ENCODE results near the gene RNF126. TPM values are rescaled to one million over a fixed set of nuclear protein-coding genes. Genes with fewer than 3 reads are reported as not detected.

RNF126 gene
- polyA plus RNA-seq, 1 donor from 2014 or later, result 33.7 TPM

DNA sequence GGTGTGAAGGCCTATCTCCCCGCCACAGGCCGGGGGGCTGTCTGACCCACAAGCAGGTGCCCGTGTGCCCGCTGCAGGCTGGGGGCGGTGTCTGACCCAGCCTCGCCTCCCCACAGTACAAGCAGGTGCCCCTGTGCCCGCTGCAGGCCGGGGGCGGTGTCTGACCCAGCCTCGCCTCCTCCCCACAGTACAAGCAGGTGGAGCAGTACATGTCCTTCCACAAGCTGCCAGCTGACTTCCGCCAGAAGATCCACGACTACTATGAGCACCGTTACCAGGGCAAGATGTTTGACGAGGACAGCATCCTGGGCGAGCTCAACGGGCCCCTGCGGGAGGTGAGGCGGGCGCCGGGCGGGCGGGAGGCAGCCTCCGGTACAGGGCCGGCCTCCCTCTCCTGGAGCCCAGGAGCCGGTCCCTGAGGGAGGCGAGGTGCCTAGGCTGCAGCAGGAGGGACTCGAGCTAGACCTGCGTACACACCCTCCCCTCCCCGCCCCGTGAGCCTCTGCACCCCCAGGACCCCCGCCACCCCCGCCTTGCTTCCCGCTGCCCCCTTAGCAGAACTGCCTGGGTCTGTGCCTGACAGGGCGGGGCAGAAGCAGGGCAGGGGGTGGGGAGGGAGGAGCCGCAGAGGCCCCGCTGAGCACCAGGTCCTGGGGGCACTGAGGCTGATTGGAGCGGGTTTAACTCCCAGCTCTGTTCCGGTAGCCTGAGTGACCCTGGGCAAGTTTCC is 52.8 kb downstream of the RNF126 start:
- H3K9me3 ChIP-seq (ENCODE audit: low read length), result no peaks in the 10 kb centered on the region
- H2AFZ ChIP-seq (ENCODE audit: low read depth, low read length), result no peak overlapping the region
- no peaks in the 10 kb centered on the region for H3K79me2 ChIP-seq (replicated peaks; ENCODE audit: insufficient read depth, low read length)
- H3K4me2 ChIP-seq (ENCODE audit: low read length), result no peak overlapping the region
- no peaks in the 10 kb centered on the region for H3K36me3 ChIP-seq (ENCODE audit: insufficient read depth, low read length)
- no peak overlapping the region for H3K27ac ChIP-seq (ENCODE audit: low read length)
- no peak for TF ChIP-seq RAD21 (conservative IDR thresholded peaks at IDR 0.05)
- no peak for TF ChIP-seq SMC3 (conservative IDR thresholded peaks at IDR 0.05; ENCODE audit: poor library complexity)
- no peak for TF ChIP-seq EZH2 (IDR thresholded peaks at IDR 0.05; ENCODE audit: borderline replicate concordance, insufficient read depth, low read length, poor library complexity, severe bottlenecking)
- no peak for TF ChIP-seq TAF1 (IDR thresholded peaks at IDR 0.05; ENCODE audit: low read depth)
- TF ChIP-seq, protein P1, sequence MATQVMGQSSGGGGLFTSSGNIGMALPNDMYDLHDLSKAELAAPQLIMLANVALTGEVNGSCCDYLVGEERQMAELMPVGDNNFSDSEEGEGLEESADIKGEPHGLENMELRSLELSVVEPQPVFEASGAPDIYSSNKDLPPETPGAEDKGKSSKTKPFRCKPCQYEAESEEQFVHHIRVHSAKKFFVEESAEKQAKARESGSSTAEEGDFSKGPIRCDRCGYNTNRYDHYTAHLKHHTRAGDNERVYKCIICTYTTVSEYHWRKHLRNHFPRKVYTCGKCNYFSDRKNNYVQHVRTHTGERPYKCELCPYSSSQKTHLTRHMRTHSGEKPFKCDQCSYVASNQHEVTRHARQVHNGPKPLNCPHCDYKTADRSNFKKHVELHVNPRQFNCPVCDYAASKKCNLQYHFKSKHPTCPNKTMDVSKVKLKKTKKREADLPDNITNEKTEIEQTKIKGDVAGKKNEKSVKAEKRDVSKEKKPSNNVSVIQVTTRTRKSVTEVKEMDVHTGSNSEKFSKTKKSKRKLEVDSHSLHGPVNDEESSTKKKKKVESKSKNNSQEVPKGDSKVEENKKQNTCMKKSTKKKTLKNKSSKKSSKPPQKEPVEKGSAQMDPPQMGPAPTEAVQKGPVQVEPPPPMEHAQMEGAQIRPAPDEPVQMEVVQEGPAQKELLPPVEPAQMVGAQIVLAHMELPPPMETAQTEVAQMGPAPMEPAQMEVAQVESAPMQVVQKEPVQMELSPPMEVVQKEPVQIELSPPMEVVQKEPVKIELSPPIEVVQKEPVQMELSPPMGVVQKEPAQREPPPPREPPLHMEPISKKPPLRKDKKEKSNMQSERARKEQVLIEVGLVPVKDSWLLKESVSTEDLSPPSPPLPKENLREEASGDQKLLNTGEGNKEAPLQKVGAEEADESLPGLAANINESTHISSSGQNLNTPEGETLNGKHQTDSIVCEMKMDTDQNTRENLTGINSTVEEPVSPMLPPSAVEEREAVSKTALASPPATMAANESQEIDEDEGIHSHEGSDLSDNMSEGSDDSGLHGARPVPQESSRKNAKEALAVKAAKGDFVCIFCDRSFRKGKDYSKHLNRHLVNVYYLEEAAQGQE (IDR thresholded peaks at IDR 0.05; ENCODE audit: borderline replicate concordance), result no peak
- TF ChIP-seq, protein P2, sequence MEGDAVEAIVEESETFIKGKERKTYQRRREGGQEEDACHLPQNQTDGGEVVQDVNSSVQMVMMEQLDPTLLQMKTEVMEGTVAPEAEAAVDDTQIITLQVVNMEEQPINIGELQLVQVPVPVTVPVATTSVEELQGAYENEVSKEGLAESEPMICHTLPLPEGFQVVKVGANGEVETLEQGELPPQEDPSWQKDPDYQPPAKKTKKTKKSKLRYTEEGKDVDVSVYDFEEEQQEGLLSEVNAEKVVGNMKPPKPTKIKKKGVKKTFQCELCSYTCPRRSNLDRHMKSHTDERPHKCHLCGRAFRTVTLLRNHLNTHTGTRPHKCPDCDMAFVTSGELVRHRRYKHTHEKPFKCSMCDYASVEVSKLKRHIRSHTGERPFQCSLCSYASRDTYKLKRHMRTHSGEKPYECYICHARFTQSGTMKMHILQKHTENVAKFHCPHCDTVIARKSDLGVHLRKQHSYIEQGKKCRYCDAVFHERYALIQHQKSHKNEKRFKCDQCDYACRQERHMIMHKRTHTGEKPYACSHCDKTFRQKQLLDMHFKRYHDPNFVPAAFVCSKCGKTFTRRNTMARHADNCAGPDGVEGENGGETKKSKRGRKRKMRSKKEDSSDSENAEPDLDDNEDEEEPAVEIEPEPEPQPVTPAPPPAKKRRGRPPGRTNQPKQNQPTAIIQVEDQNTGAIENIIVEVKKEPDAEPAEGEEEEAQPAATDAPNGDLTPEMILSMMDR (IDR thresholded peaks at IDR 0.05; ENCODE audit: poor library complexity, severe bottlenecking), result no peak
- TF ChIP-seq EP300 (conservative IDR thresholded peaks at IDR 0.05; ENCODE audit: poor library complexity, severe bottlenecking), result no peak
- no peak for TF ChIP-seq MXI1 (conservative IDR thresholded peaks at IDR 0.05; ENCODE audit: poor library complexity, severe bottlenecking)
- no peak for TF ChIP-seq POLR2AphosphoS5 (IDR thresholded peaks at IDR 0.05)
- no peak overlapping the region for H3K4me3 ChIP-seq (ENCODE audit: low read length)
- no peaks in the 10 kb centered on the region for H3K27me3 ChIP-seq (ENCODE audit: insufficient read depth, low read depth, low read length)
- no peaks in the 10 kb centered on the region for H3F3A ChIP-seq (ENCODE audit: insufficient read depth, low read length, poor library complexity, severe bottlenecking)
- no peak overlapping the region for H3K9ac ChIP-seq (ENCODE audit: low read length)
- no peaks in the 10 kb centered on the region for H4K20me1 ChIP-seq (ENCODE audit: insufficient read depth)
- no peaks in the 10 kb centered on the region for H3K9me2 ChIP-seq (ENCODE audit: insufficient read depth, low read length)

DNA sequence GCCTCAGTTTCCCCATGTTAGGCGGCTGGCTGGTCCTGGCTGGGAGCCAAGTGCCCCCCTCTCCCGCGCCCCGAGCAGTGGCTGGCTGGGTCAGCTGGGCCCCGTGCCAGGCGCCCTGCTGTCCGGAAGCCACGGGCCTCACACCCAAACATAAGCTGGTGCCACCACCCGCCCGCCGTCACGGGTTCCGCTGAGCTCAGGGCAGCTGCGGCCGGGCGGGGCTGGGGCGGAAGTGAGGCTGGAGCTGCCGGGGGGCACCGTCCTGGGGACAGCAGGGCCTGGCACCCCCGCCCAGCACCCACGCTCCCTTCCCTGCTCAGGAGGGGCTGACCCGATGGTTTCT is 54.0 kb downstream of the RNF126 start:
- H3F3A ChIP-seq (ENCODE audit: insufficient read depth, low read length, poor library complexity, severe bottlenecking), result no peaks in the 10 kb centered on the region
- H3K27me3 ChIP-seq (ENCODE audit: insufficient read depth, low read depth, low read length), result no peaks in the 10 kb centered on the region
- TF ChIP-seq EP300 (conservative IDR thresholded peaks at IDR 0.05; ENCODE audit: poor library complexity, severe bottlenecking), result no peak
- TF ChIP-seq POLR2AphosphoS5 (IDR thresholded peaks at IDR 0.05), result no peak
- no peak for TF ChIP-seq MXI1 (conservative IDR thresholded peaks at IDR 0.05; ENCODE audit: poor library complexity, severe bottlenecking)
- no peak for TF ChIP-seq RAD21 (conservative IDR thresholded peaks at IDR 0.05)
- TF ChIP-seq, protein P2 (IDR thresholded peaks at IDR 0.05; ENCODE audit: poor library complexity, severe bottlenecking), result no peak
- no peak for TF ChIP-seq EZH2 (IDR thresholded peaks at IDR 0.05; ENCODE audit: borderline replicate concordance, insufficient read depth, low read length, poor library complexity, severe bottlenecking)
- TF ChIP-seq, protein P1 (IDR thresholded peaks at IDR 0.05; ENCODE audit: borderline replicate concordance), result no peak
- no peak for TF ChIP-seq TAF1 (IDR thresholded peaks at IDR 0.05; ENCODE audit: low read depth)
- TF ChIP-seq SMC3 (conservative IDR thresholded peaks at IDR 0.05; ENCODE audit: poor library complexity), result no peak
- H2AFZ ChIP-seq (ENCODE audit: low read depth, low read length), result no peak overlapping the region
- no peaks in the 10 kb centered on the region for H3K36me3 ChIP-seq (ENCODE audit: insufficient read depth, low read length)
- no peaks in the 10 kb centered on the region for H3K9me3 ChIP-seq (ENCODE audit: low read length)
- no peak overlapping the region for H3K27ac ChIP-seq (ENCODE audit: low read length)
- H3K79me2 ChIP-seq (replicated peaks; ENCODE audit: insufficient read depth, low read length), result no peaks in the 10 kb centered on the region
- H4K20me1 ChIP-seq (ENCODE audit: insufficient read depth), result no peaks in the 10 kb centered on the region
- no peak overlapping the region for H3K4me3 ChIP-seq (ENCODE audit: low read length)
- no peak overlapping the region for H3K9ac ChIP-seq (ENCODE audit: low read length)
- no peaks in the 10 kb centered on the region for H3K9me2 ChIP-seq (ENCODE audit: insufficient read depth, low read length)
- H3K4me2 ChIP-seq (ENCODE audit: low read length), result no peak overlapping the region

Measured in neural cell (in vitro differentiated cells).